Fibroblast of mammary gland (primary cell): ENCODE measurements around the gene ADGRB2.

Source experiments
- DNase-seq: peaks from one replicate; pipeline ENCODE4 v3.0.0-alpha.2; 2010; ENCODE audit warnings: low read depth
- H3K4me3 ChIP-seq: 2 replicates; pipeline ENCODE4 v1.5.1; 2011; ENCODE audit warnings: low read depth, mild to moderate bottlenecking, low read length, moderate library complexity; ENCODE audit not compliant: control insufficient read depth
- TF ChIP-seq, protein P1 (sequence below): conservative IDR thresholded peaks from 2 replicates; pipeline ENCODE4 v1.5.1; 2011; ENCODE audit warnings: low read depth, low read length, inconsistent platforms; ENCODE audit not compliant: control insufficient read depth, insufficient read depth

Gene ADGRB2

DNA sequence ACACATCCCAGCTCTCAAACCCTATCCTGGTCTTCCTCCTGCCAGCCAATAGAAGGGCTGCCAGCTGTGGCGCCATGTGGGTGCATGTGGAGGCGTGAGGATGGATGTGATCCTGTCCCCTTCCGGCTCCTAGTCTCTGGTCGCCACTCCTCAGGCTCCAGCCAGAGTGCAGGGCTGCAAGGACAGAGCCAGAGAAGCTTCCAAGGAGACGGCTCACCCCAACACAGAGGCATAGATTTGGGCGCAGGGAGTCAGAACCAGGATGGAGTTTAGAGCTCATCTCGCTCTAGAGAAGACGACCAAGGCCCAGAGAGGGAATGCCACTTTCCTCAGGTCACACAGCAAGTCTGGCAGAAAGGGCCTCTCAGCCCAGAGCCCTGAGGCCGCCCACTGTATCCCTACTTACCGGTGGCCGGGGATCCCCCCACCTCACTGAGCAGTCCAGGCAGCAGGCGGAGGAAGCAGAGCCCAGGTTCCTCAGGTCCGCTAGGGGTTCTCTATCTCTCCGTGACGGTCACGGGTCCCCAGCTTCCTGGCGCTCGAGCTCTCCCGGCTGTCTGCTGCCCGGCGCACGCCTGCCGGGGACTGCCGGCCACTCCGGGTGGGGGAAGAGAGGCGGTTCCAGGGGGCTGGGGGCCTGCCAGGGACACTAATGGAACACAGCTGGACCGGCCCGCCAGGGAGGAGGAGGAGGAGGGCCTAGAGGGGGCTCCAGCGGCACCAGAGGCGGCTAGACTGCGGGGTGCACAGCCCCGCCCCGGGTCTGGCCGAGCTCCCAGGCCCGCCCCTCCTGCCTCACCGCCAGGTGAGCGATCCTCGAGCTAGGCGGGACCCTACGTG lies 60.5 kb downstream of the ADGRB2 start, which contains the start of gene COL16A1:
Gene COL16A1, minus strand, starts transcription at position 587 of the 840 bp plus-strand sequence. CDS start 1,824 bp downstream, outside the sequence.
- DNase-seq = peak; percentile 67
- H3K4me3 ChIP-seq = peak within 1 kb of the TSS; percentile 82
- TF ChIP-seq, protein P1, sequence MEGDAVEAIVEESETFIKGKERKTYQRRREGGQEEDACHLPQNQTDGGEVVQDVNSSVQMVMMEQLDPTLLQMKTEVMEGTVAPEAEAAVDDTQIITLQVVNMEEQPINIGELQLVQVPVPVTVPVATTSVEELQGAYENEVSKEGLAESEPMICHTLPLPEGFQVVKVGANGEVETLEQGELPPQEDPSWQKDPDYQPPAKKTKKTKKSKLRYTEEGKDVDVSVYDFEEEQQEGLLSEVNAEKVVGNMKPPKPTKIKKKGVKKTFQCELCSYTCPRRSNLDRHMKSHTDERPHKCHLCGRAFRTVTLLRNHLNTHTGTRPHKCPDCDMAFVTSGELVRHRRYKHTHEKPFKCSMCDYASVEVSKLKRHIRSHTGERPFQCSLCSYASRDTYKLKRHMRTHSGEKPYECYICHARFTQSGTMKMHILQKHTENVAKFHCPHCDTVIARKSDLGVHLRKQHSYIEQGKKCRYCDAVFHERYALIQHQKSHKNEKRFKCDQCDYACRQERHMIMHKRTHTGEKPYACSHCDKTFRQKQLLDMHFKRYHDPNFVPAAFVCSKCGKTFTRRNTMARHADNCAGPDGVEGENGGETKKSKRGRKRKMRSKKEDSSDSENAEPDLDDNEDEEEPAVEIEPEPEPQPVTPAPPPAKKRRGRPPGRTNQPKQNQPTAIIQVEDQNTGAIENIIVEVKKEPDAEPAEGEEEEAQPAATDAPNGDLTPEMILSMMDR = no peak

DNA sequence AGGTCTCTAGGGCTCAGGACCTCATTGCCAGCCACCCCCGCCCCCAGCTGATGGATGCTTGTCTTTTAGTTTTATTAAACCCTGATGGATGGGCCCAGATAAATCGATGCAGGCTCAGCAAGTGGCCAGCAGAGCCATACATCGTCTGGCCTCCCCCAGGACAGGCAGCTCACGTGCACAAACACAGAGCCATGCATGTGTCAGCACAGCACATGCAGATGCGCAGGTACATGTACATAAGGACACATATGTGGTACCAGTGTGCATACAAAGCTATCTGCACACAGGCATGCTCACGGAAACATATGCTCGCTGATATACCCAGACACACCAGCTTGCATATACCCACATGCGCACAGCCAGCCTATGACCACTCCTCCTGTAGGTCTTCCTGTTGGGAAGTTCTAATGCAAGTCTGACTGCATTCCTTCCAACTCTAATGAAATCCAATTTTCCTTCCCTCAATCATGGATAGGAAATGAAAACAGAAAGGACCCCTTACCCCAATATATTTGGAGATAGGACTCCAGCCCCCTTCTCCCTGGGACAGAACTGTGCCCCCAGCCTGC lies 61.2 kb downstream of the ADGRB2 start:
- TF ChIP-seq, protein P1 = no peak
- H3K4me3 ChIP-seq = peak overlapping the region; percentile 82
- DNase-seq = no peak

DNA sequence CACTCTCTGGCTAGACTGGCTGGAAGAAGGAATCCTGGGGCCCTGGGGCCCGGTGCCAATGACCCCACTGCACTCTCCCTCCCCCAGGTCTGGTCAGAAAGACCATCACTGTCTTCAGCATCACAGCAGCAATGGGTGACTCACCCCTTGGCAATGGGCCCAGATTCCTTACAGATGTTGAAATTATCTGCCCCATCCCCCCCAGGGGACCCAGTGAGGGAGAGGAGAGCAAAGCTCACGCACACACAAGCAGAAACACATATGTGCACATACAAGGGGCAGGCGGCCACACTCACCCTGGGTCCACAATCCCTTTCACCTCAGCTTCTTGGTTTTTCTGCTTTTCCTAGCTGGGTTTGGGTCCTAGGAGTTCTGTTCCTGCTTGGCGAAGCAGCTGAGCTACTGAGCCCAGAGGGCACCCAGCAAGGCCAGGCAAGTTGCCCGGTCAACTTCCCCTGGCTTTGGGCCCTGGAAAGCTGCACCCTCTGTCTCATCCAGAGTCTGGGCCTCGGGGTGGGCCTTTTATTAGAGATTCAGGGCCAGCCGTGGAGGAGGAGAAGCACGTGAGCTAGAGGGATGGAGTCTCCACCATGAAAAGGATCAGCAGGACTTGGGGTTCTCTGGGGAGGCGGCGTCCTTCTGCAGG lies 62.9 kb downstream of the ADGRB2 start:
- TF ChIP-seq, protein P1 = no peak
- H3K4me3 ChIP-seq = peak overlapping the region; percentile 13
- peak; percentile 99 for DNase-seq

DNA sequence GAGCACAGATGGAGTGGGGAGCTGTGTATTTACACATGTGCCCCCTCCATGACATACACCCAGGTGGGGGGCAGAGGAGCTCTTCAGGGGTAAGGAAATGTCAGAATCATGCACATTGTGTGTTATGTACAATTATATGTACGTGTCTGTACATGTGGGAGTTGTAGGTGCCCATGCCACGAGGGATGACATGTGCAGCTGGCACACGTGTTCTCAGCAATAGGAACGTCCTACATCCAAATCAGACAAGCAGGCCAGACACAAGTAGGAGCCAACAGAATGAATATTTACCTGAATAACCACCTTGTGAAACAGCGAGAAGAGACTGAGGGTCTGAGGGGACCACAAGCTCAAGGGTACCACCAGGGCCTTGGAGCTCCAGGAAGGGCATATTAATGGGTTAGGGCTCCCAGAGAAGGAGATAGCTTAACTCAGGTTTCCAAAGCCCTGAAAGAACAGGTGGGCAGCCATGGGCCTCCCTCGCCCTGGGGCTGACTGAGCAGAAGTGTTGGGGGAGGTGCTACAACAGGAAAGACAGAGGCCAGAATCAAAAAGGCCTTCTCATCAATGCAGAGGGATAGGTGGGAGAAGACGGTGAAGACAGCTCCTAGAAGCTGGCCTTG lies 63.6 kb downstream of the ADGRB2 start:
- no peak for DNase-seq
- no peak overlapping the region for H3K4me3 ChIP-seq

DNA sequence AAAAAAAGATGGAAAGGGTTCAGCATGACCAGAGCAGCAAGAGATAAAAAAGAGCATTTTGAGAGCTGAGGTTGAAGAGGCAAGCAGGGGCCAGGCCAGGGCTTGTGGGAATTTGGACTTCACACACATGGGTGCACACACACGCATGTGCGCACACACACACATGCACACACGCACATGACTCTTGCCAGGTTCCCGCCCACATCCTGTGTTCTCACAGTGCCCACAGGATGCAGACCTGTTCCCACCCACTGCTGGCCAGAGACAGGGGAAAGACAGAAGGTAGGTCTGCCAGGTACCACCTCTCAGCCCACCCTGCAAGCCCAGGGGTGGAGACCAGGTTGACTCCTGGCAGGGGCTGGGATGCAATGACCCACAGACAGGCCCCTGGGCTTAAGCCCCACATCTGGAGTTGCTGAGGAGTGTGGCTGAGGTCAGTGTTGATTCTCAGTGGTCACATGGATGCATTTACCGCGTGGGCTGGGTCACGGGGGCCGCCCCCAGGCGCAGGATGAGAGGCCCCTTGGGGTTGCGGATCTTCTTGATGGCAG lies 64.7 kb downstream of the ADGRB2 start:
- TF ChIP-seq, protein P1 = no peak
- H3K4me3 ChIP-seq = no peak overlapping the region
- DNase-seq = no peak

More for the DNA sequence above, 63.6 kb downstream of the ADGRB2 start:
- TF ChIP-seq, protein P1 = no peak

DNA sequence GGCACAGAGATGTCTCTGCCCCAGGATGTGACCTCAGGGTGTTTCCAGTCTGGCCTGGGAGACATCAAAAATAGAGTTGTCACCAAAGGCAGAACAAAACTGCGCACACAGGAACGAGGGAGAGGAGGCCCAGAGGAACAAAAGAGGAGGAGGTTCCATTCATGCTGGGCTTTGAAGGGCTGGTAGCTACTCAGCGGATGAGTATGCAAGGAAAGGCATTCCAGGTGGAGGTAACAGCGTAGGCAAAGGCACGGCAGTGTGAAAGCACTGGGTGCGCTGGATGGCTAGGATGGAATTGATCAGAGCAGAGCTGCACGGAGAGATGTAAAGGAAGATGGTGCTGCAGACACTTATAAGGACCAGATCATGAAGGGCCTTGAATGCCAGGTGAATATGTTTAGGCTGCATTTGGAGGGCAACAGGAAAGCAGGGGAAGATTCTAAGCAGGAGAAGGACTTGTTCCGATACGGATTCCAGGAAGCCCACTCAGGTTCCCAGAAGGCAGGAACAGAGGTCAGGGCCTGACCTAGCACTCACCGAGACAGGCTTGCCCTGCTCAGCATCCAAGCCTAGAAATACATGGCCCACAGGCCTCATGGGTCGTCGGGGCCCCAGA lies 66.7 kb downstream of the ADGRB2 start:
- TF ChIP-seq, protein P1 = no peak
- no peak for DNase-seq
- H3K4me3 ChIP-seq = no peak overlapping the region
